PFSK-1 (cell line): ENCODE data around the gene APBA2.

Source experiments
- FOXP2 ChIP-seq: optimal IDR thresholded peaks from 2 replicates; pipeline ENCODE3; 2011; ENCODE audit warnings: borderline replicate concordance, control low read depth, inconsistent platforms; ENCODE audit not compliant: insufficient read depth; ENCODE audit errors: extremely low read length, extremely low read depth
- POLR2AphosphoS5 ChIP-seq: IDR thresholded peaks from 2 replicates; pipeline ENCODE4 v1.6.1; 2012; ENCODE audit warnings: low read depth, mild to moderate bottlenecking, control low read depth, low read length, moderate library complexity
- SIN3A ChIP-seq: IDR thresholded peaks from 2 replicates; pipeline ENCODE4 v1.6.1; 2012; ENCODE audit warnings: mild to moderate bottlenecking, low read length, moderate library complexity, borderline replicate concordance; ENCODE audit not compliant: insufficient read depth
- TAF1 ChIP-seq: IDR thresholded peaks from 2 replicates; pipeline ENCODE4 v1.6.1; 2012; ENCODE audit warnings: low read length, control low read depth, borderline replicate concordance; ENCODE audit not compliant: insufficient read depth
- TF ChIP-seq, protein P1 (sequence below), 2 experiments: IDR thresholded peaks; 2 replicates each; pipeline versions ENCODE4 v1.6.1 to v1.8.0; 2011 to 2012; ENCODE audit warnings: low read depth in 2 of 2, low read length in 2 of 2, control low read depth in 1 of 2, inconsistent platforms in 1 of 2, mild to moderate bottlenecking in 1 of 2, moderate library complexity in 1 of 2; ENCODE audit not compliant: insufficient read depth in 1 of 2

APBA2 gene

GRCh38 chr15:29104566-29104880 lies 218.7 kb downstream of the APBA2 start:
- TF ChIP-seq POLR2AphosphoS5 (no peak), FOXP2 (no peak), TAF1 (no peak), SIN3A (no peak)
- TF ChIP-seq, protein P1, sequence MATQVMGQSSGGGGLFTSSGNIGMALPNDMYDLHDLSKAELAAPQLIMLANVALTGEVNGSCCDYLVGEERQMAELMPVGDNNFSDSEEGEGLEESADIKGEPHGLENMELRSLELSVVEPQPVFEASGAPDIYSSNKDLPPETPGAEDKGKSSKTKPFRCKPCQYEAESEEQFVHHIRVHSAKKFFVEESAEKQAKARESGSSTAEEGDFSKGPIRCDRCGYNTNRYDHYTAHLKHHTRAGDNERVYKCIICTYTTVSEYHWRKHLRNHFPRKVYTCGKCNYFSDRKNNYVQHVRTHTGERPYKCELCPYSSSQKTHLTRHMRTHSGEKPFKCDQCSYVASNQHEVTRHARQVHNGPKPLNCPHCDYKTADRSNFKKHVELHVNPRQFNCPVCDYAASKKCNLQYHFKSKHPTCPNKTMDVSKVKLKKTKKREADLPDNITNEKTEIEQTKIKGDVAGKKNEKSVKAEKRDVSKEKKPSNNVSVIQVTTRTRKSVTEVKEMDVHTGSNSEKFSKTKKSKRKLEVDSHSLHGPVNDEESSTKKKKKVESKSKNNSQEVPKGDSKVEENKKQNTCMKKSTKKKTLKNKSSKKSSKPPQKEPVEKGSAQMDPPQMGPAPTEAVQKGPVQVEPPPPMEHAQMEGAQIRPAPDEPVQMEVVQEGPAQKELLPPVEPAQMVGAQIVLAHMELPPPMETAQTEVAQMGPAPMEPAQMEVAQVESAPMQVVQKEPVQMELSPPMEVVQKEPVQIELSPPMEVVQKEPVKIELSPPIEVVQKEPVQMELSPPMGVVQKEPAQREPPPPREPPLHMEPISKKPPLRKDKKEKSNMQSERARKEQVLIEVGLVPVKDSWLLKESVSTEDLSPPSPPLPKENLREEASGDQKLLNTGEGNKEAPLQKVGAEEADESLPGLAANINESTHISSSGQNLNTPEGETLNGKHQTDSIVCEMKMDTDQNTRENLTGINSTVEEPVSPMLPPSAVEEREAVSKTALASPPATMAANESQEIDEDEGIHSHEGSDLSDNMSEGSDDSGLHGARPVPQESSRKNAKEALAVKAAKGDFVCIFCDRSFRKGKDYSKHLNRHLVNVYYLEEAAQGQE (IDR thresholded peaks at IDR 0.05; ENCODE audit: insufficient read depth in 1 of 2, low read depth in 2 of 2, low read length in 2 of 2) = no peak

DNA sequence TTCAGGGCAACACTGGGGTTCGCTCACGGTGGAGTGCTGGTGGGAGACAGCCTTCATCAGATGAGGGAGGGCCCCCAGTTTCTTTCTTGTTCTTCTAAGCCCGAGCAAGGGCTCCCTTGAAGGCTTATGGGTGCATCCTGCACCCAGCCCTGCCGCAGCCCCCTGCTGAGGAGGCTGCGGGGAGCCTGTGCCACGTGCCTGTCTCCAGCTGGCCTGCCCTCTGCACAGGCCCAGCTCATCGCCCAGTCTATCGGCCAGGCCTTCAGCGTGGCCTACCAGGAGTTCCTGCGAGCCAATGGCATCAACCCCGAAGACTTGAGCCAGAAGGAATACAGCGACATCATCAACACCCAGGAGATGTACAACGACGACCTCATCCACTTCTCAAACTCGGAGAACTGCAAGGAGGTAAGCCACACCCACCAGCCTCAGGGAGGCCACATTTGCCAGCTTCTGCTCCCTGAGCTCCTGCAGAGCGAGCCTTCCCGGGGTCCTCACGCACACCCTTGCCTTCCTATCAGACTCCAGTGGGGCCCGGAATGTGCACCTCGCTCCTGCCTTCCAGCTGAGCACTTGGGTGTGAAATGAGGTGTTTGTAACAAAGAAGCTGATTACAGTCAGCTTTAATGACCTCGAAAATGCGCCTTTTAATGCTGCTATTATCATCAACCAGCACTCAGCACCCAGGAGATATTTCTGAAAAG lies 219.5 kb downstream of the APBA2 start:
- TF ChIP-seq, protein P1 (IDR thresholded peaks at IDR 0.05; ENCODE audit: insufficient read depth in 1 of 2, low read depth in 2 of 2, low read length in 2 of 2) = no peak
- no peak for TF ChIP-seq TAF1
- no peak for TF ChIP-seq SIN3A
- no peak for TF ChIP-seq POLR2AphosphoS5

GRCh38 chr15:29106116-29106515 lies 220.3 kb downstream of the APBA2 start:
- TF ChIP-seq TAF1 (no peak), POLR2AphosphoS5 (no peak), FOXP2 (no peak), SIN3A (no peak)
- TF ChIP-seq, protein P1 (IDR thresholded peaks at IDR 0.05; ENCODE audit: insufficient read depth in 1 of 2, low read depth in 2 of 2, low read length in 2 of 2) = no peak

- TF ChIP-seq TAF1 (no peak), POLR2AphosphoS5 (no peak), FOXP2 (no peak), SIN3A (no peak)
- TF ChIP-seq, protein P1 (IDR thresholded peaks at IDR 0.05; ENCODE audit: insufficient read depth in 1 of 2, low read depth in 2 of 2, low read length in 2 of 2) = no peak
Observed at GRCh38 chr15:29106551-29107290, 220.9 kb downstream of the APBA2 start.
